ENCODE results near the gene VWA2.

Gene VWA2

GRCh38 chr10:114239117-114239993 lies at the start of gene VWA2:
Gene VWA2, plus strand, starts transcription at chr10:114239254. Its CDS starts 9,460 bp downstream, at chr10:114248714.
- TF ChIP-seq CTCF (IDR thresholded peaks at IDR 0.05): no peak

GRCh38 chr10:114189700-114190099 lies 49.4 kb upstream of the VWA2 start:
- TF ChIP-seq CTCF (IDR thresholded peaks at IDR 0.05): no peak

GRCh38 chr10:114195079-114195478 lies 44.0 kb upstream of the VWA2 start:
- no peak for TF ChIP-seq CTCF (IDR thresholded peaks at IDR 0.05)

- no peak for TF ChIP-seq CTCF (IDR thresholded peaks at IDR 0.05)
Measured at GRCh38 chr10:114199239-114199638, 39.8 kb upstream of the VWA2 start.

GRCh38 chr10:114202812-114203211 lies 36.2 kb upstream of the VWA2 start:
- no peak for TF ChIP-seq CTCF (IDR thresholded peaks at IDR 0.05)

GRCh38 chr10:114206902-114207301 lies 32.2 kb upstream of the VWA2 start:
- no peak for TF ChIP-seq CTCF (IDR thresholded peaks at IDR 0.05)

- no peak for TF ChIP-seq CTCF (IDR thresholded peaks at IDR 0.05)
Measured at GRCh38 chr10:114207349-114207748, 31.7 kb upstream of the VWA2 start.
